Kidney (tissue), 14 donors: ENCODE results near the gene CDC23. TPM values are rescaled to one million over a fixed set of nuclear protein-coding genes. Genes with fewer than 3 reads are reported as not detected.

Experiments
- DNase-seq, 5 donors: peaks; one replicate each; pipeline ENCODE4 v3.0.0-alpha.2; 2013 to 2020
- FAIRE-seq: peaks from 2 replicates; lab custom pipeline; 2012; peaks lifted over from hg19 to GRCh38; lab: Jason Lieb, UNC
- H3K27ac ChIP-seq, 2 donors: one replicate each; pipeline ENCODE4 v1.7.0; 2013; ENCODE audit warnings: low read depth in 2 of 2, low read length in 2 of 2, inconsistent platforms in 1 of 2
- H3K27me3 ChIP-seq: one replicate; pipeline ENCODE4 v1.7.1; 2013; ENCODE audit warnings: low read length, inconsistent platforms; ENCODE audit not compliant: control insufficient read depth, insufficient read depth
- H3K36me3 ChIP-seq, 3 donors: one replicate each; pipeline versions ENCODE4 v1.7.0 to v1.7.1; 2013; ENCODE audit warnings: low read length in 3 of 3, control low read depth in 1 of 3, inconsistent platforms in 1 of 3; ENCODE audit not compliant: insufficient read depth in 3 of 3, control insufficient read depth in 2 of 3
- H3K4me1 ChIP-seq, 3 donors: one replicate each; pipeline versions ENCODE4 v1.7.0 to v1.7.1; 2013; ENCODE audit warnings: low read length in 3 of 3, inconsistent platforms in 1 of 3, low read depth in 1 of 3; ENCODE audit not compliant: control insufficient read depth in 2 of 3, insufficient read depth in 2 of 3
- H3K4me3 ChIP-seq, 3 donors: one replicate each; pipeline versions ENCODE4 v1.7.0 to v1.8.1; 2013; ENCODE audit warnings: low read length in 3 of 3, control low read depth in 1 of 3, inconsistent platforms in 1 of 3
- H3K9ac ChIP-seq, 3 donors: one replicate each; pipeline versions ENCODE4 v1.7.0 to v1.7.1; 2013; ENCODE audit warnings: low read length in 3 of 3, control low read depth in 1 of 3, inconsistent platforms in 1 of 3
- H3K9me3 ChIP-seq, 3 donors: one replicate each; pipeline versions ENCODE4 v1.7.0 to v1.7.1; 2013; ENCODE audit warnings: low read length in 3 of 3, control low read depth in 1 of 3, inconsistent platforms in 1 of 3; ENCODE audit not compliant: control insufficient read depth in 2 of 3, insufficient read depth in 1 of 3
- CTCF ChIP-seq: IDR thresholded peaks from 3 replicates; pipeline ENCODE4 v1.5.1; 2012; ENCODE audit warnings: mild to moderate bottlenecking, moderate library complexity, borderline replicate concordance; ENCODE audit not compliant: insufficient read depth; ENCODE audit errors: extremely low read depth
- intact Hi-C: fragments of 100-400 bp; cut with DNase I; formaldehyde crosslinking; loops from one replicate; pipeline ENCODE4 v1.11.1; 2022
- polyA plus RNA-seq: library from polyadenylated mRNA; stranded (reverse); fragments of 350-450 nt; fragmentation: Illumina TruSeq; extraction: RNeasy Lipid Tissue Mini Kit (QIAGEN cat#74804); gene quantifications from one replicate; pipeline ENCODE4 v1.2.3, GENCODE V29; 2014; ENCODE audit warnings: low read depth, low replicate concordance; ENCODE audit not compliant: insufficient read depth
- total RNA-seq: library from RNA; stranded (reverse); fragmentation: NEBNext Ultra II Directional; extraction: Animal tissue kit (Norgen Biotek cat#: 25700); gene quantifications from one replicate; pipeline ENCODE4 v1.2.1, GENCODE V29; 2021
- donor health status: control.
- donor health status: control.
- donor health status: control.
- donor health status: control.
- donor health status: control.
- donor health status: DM: yes; HTN: yes; CAD: no.
- donor health status: Normal renal cell carcinoma (clear cell type).

CDC23 gene
- total and polyA plus RNA-seq, 2 donors from 2014 or later, result 17.6 to 28.3 TPM

GRCh38 chr5:138182808-138183207, 30.3 kb downstream of the CDC23 start:
- no peak for FAIRE-seq
- no peak overlapping the region for H3K27ac ChIP-seq
- TF ChIP-seq CTCF, result no peak
- intact Hi-C loops, result no loop called here
- H3K27me3 ChIP-seq, result no peaks in the 10 kb centered on the region
- DNase-seq, result no peak
- peaks cover 0 to 6% (median 3%) of the 10 kb centered on the region in 3 donors for H3K4me1 ChIP-seq
- no peak overlapping the region for H3K9ac ChIP-seq
- H3K9me3 ChIP-seq, result no peaks in the 10 kb centered on the region
- H3K36me3 ChIP-seq, result peaks cover 2 to 15% (median 5%) of the 10 kb centered on the region in 3 donors
- no peak overlapping the region for H3K4me3 ChIP-seq

- FAIRE-seq (no peak), DNase-seq (no peak)
- intact Hi-C loops, result no loop called here
- Histone ChIP-seq H3K9ac (no peak overlapping the region), H3K27me3 (no peaks in the 10 kb centered on the region), H3K27ac (no peak overlapping the region), H3K4me1 (peaks cover 0 to 10% (median 7%) of the 10 kb centered on the region in 3 donors), H3K36me3 (peaks cover 0 to 10% (median 2%) of the 10 kb centered on the region in 3 donors), H3K4me3 (no peak overlapping the region), H3K9me3 (no peaks in the 10 kb centered on the region)
- no peak for TF ChIP-seq CTCF
Measured at GRCh38 chr5:138180841-138181240, 32.3 kb downstream of the CDC23 start.

GRCh38 chr5:138180183-138180782, 32.8 kb downstream of the CDC23 start:
- intact Hi-C loops, result no loop called here
- Histone ChIP-seq H3K36me3 (peaks cover 1 to 10% (median 2%) of the 10 kb centered on the region in 3 donors), H3K27ac (no peak overlapping the region), H3K4me1 (peaks cover 0 to 10% (median 7%) of the 10 kb centered on the region in 3 donors), H3K9me3 (no peaks in the 10 kb centered on the region), H3K4me3 (peak overlapping the region in 1 of 3 donors; percentile 94), H3K9ac (peak overlapping the region in 1 of 3 donors; percentile 6), H3K27me3 (no peaks in the 10 kb centered on the region)
- TF ChIP-seq CTCF, result peak; percentile 11
- FAIRE-seq (no peak), DNase-seq (peak in 3 of 5 donors; percentile 11 to 88 (median 83))
